ENCODE data around the gene RPEL1. TPM values are rescaled to one million over a fixed set of nuclear protein-coding genes. Genes with fewer than 3 reads are reported as not detected.
A peak's percentile ranks its signal among the peaks of the same experiment; 100 is the strongest.
"Not testable (repeated sequence)": the region's sequence is repeated elsewhere in the genome, so short reads cannot be mapped to it uniquely, and the experiment has no call there.

RPEL1 gene
- total RNA-seq, 1 experiment from 2014 or later, result 0.57 TPM

DNA sequence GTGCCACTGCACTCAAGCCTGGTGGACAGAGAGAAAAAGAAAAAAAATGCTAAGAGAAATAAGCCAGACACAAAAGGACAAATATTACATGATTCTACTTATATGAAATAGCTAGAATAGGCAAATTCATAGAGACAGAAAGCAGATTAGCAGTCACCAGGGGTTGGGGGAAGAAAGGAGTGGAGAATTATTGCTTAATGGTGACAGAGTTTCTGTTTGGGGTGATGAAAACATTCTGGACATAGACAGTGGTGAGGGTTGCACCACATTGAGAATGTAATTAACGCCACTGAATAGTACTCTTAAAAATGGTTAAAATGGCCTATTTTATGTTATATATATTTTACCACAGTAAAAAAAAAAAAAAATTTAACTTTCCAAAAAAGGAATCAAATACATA lies 46.2 kb upstream of the RPEL1 start:
- no peak for TF ChIP-seq CTCF (IDR thresholded peaks at IDR 0.05; ENCODE audit: unreplicated experiment)
- no peaks in the 10 kb centered on the region for H3K27me3 Mint-ChIP-seq (ENCODE audit: unreplicated experiment)
- H3K4me3 Mint-ChIP-seq (ENCODE audit: low read depth, unreplicated experiment), result no peak overlapping the region
- CTCF ChIA-PET, result no interaction called here
- no peak overlapping the region for H3K27ac Mint-ChIP-seq (ENCODE audit: unreplicated experiment)
- peaks cover 18% of the 10 kb centered on the region for H3K4me1 Mint-ChIP-seq (ENCODE audit: low read depth, unreplicated experiment)
- no TSS peak for BruUV-seq (replicated peaks)
- no peak for DNase-seq
- H3K9me3 Mint-ChIP-seq (ENCODE audit: low read depth, unreplicated experiment), result no peaks in the 10 kb centered on the region
- no peaks in the 10 kb centered on the region for H3K36me3 Mint-ChIP-seq (ENCODE audit: insufficient read depth, unreplicated experiment)
- intact Hi-C loops (cut with micrococcal nuclease; ENCODE audit: unreplicated experiment), result no loop called here

GRCh38 chr10:103202319-103202718 lies 43.4 kb upstream of the RPEL1 start:
- Mint-ChIP-seq H3K4me1 (ENCODE audit: low read depth, unreplicated experiment) (peaks cover 42% of the 10 kb centered on the region), H3K27me3 (ENCODE audit: unreplicated experiment) (peaks cover 9% of the 10 kb centered on the region), H3K36me3 (ENCODE audit: insufficient read depth, unreplicated experiment) (peaks cover 6% of the 10 kb centered on the region), H3K27ac (ENCODE audit: unreplicated experiment) (no peak overlapping the region), H3K4me3 (ENCODE audit: low read depth, unreplicated experiment) (no peak overlapping the region), H3K9me3 (ENCODE audit: low read depth, unreplicated experiment) (no peaks in the 10 kb centered on the region)
- no peak for TF ChIP-seq CTCF (IDR thresholded peaks at IDR 0.05; ENCODE audit: unreplicated experiment)
- BruUV-seq (replicated peaks), result no TSS peak
- intact Hi-C loops (cut with micrococcal nuclease; ENCODE audit: unreplicated experiment), result no loop called here
- CTCF ChIA-PET, result interaction anchor here (0.7 kb wide), 1 partner anchor 37 kb away, joined by 4 read pairs; no protein-coding TSS in a partner anchor
- no peak for DNase-seq

GRCh38 chr10:103203466-103203865 lies 42.2 kb upstream of the RPEL1 start:
- Mint-ChIP-seq H3K9me3 (ENCODE audit: low read depth, unreplicated experiment) (no peaks in the 10 kb centered on the region), H3K27ac (ENCODE audit: unreplicated experiment) (no peak overlapping the region), H3K36me3 (ENCODE audit: insufficient read depth, unreplicated experiment) (peaks cover 6% of the 10 kb centered on the region), H3K4me3 (ENCODE audit: low read depth, unreplicated experiment) (no peak overlapping the region), H3K4me1 (ENCODE audit: low read depth, unreplicated experiment) (peaks cover 32% of the 10 kb centered on the region), H3K27me3 (ENCODE audit: unreplicated experiment) (peaks cover 9% of the 10 kb centered on the region)
- DNase-seq, result no peak
- BruUV-seq (replicated peaks), result no TSS peak
- CTCF ChIA-PET, result no interaction called here
- TF ChIP-seq CTCF (IDR thresholded peaks at IDR 0.05; ENCODE audit: unreplicated experiment), result no peak
- intact Hi-C loops (cut with micrococcal nuclease; ENCODE audit: unreplicated experiment), result no loop called here

DNA sequence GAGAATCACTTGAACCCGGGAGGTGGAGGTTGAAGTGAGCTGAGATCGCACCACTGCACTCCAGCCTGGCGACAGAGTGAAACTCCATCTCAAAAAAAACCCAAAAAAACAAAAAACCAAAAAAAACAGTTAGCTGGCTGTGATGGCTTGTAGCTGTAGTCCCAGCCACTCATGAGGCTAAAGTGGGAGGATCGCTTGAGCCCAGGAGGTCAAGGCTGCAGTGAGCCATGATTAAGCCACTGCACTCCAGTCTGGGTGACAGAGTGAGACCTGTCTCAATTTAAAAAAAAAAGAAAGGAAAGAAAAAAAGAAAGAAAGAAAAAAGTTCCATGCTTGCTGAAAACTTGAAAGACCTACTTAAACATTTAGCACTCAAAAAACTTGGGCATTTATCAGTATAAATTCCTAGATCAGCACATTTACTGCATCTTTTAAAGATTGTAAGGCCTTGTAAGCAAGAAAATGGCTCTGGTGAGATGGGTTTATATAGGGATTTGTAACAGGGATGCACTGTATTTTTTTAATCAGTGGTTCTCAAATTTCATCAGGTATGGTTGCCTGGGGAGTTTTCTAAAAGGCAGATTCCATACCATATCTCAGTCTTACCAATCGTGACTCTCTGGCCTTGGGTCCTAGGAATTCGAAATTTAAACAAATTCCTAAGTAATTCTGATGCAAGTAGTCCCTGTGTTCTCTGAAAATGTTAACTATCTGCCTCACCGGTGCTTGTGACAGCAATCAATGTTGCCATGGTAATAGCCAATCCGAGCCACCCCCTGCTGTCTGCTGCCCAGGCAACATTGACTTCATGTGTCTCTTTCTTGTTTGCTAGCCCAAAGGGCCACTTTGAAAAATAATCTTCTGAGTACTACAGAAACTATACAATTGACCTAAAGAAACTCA lies 41.1 kb upstream of the RPEL1 start:
- BruUV-seq (replicated peaks), result no TSS peak
- Mint-ChIP-seq H3K9me3 (ENCODE audit: low read depth, unreplicated experiment) (no peaks in the 10 kb centered on the region), H3K36me3 (ENCODE audit: insufficient read depth, unreplicated experiment) (peaks cover 6% of the 10 kb centered on the region), H3K4me1 (ENCODE audit: low read depth, unreplicated experiment) (peaks cover 32% of the 10 kb centered on the region), H3K4me3 (ENCODE audit: low read depth, unreplicated experiment) (no peak overlapping the region), H3K27me3 (ENCODE audit: unreplicated experiment) (peaks cover 9% of the 10 kb centered on the region), H3K27ac (ENCODE audit: unreplicated experiment) (peak overlapping the region; percentile 87)
- no peak for TF ChIP-seq CTCF (IDR thresholded peaks at IDR 0.05; ENCODE audit: unreplicated experiment)
- intact Hi-C loops (cut with micrococcal nuclease; ENCODE audit: unreplicated experiment), result no loop called here
- peak; percentile 53 for DNase-seq
- CTCF ChIA-PET, result no interaction called here

GRCh38 chr10:103205401-103205800 lies 40.3 kb upstream of the RPEL1 start:
- DNase-seq; CTCF ChIA-PET; H3K4me3 Mint-ChIP-seq (ENCODE audit: low read depth, unreplicated experiment); H3K36me3 Mint-ChIP-seq (ENCODE audit: insufficient read depth, unreplicated experiment); BruUV-seq (replicated peaks); H3K9me3 Mint-ChIP-seq (ENCODE audit: low read depth, unreplicated experiment); H3K27me3 Mint-ChIP-seq (ENCODE audit: unreplicated experiment); intact Hi-C loops (cut with micrococcal nuclease; ENCODE audit: unreplicated experiment): not testable (repeated sequence)
- H3K27ac Mint-ChIP-seq (ENCODE audit: unreplicated experiment), result peak overlapping the region; percentile 87
- peaks cover 32% of the 10 kb centered on the region for H3K4me1 Mint-ChIP-seq (ENCODE audit: low read depth, unreplicated experiment)

DNA sequence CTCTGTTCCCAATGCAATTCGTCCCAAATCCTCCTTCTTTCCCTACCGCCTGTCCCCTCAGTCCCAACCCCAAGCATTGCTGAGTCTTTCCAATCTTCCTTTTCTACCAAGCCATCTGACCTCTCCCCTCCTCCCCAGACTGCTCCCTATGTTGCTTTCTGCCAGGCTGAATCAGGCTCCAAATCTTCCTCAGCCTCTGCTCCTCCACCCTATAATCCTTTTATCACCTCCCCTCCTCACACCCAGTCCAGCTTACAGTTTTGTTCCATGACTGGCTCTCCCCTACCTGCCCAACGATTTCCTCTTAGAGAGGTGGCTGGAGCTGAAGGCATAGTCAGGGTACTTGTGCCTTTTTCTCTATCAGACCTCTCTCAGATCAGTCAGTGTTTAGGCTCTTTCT lies 39.0 kb upstream of the RPEL1 start:
- BruUV-seq (replicated peaks); H3K36me3 Mint-ChIP-seq (ENCODE audit: insufficient read depth, unreplicated experiment); intact Hi-C loops (cut with micrococcal nuclease; ENCODE audit: unreplicated experiment); CTCF ChIA-PET; DNase-seq; H3K27me3 Mint-ChIP-seq (ENCODE audit: unreplicated experiment); H3K9me3 Mint-ChIP-seq (ENCODE audit: low read depth, unreplicated experiment); H3K4me3 Mint-ChIP-seq (ENCODE audit: low read depth, unreplicated experiment): not testable (repeated sequence)
- Mint-ChIP-seq H3K4me1 (ENCODE audit: low read depth, unreplicated experiment) (peaks cover 32% of the 10 kb centered on the region), H3K27ac (ENCODE audit: unreplicated experiment) (peak overlapping the region; percentile 15)

All from Calu3 (cell line).